Esophagus squamous epithelium (tissue), 4 donors: ENCODE results near the gene SIRPB2.

Experiments used
- POLR2A ChIP-seq, 4 donors: fragments of 450-650 bp; IDR thresholded peaks; one replicate each; pipeline ENCODE4 v1.6.1; 2017; ENCODE audit warnings: antibody characterized with exemption in 4 of 4, mild to moderate bottlenecking in 4 of 4, moderate library complexity in 3 of 4
- TF ChIP-seq, protein P1 (sequence below), 6 experiments: fragments of 450-650 bp in 4 of 6; fragments of 200-600 bp in 2 of 6; sonication (generic) in 2 of 6; IDR thresholded peaks; one replicate each; pipeline ENCODE4 v1.5.1; 2016 to 2019; ENCODE audit warnings: antibody characterized with exemption in 6 of 6, mild to moderate bottlenecking in 4 of 6, moderate library complexity in 4 of 6

GRCh38 chr20:1538655-1539054 is 47.4 kb upstream of the SIRPB2 start:
- TF ChIP-seq, protein P1, sequence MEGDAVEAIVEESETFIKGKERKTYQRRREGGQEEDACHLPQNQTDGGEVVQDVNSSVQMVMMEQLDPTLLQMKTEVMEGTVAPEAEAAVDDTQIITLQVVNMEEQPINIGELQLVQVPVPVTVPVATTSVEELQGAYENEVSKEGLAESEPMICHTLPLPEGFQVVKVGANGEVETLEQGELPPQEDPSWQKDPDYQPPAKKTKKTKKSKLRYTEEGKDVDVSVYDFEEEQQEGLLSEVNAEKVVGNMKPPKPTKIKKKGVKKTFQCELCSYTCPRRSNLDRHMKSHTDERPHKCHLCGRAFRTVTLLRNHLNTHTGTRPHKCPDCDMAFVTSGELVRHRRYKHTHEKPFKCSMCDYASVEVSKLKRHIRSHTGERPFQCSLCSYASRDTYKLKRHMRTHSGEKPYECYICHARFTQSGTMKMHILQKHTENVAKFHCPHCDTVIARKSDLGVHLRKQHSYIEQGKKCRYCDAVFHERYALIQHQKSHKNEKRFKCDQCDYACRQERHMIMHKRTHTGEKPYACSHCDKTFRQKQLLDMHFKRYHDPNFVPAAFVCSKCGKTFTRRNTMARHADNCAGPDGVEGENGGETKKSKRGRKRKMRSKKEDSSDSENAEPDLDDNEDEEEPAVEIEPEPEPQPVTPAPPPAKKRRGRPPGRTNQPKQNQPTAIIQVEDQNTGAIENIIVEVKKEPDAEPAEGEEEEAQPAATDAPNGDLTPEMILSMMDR (IDR thresholded peaks at IDR 0.05): no peak
- no peak for TF ChIP-seq POLR2A (IDR thresholded peaks at IDR 0.05)
